ENCODE results near the gene FOXP2. TPM values are rescaled to one million over a fixed set of nuclear protein-coding genes. Genes with fewer than 3 reads are reported as not detected.

Gene FOXP2
- total RNA-seq: 100 to 1,000 TPM in 2 of 4 donors, 10 to 100 TPM in 2; 91.2 to 150 (median 102) TPM
- 1 to 10 TPM; 1.6 to 3.0 (median 2.8) TPM for polyA plus RNA-seq

- H3K36me3 ChIP-seq: no peaks in the 10 kb centered on the region
- no peak for DNase-seq
- 5 to 24% methylated on average over 2 of the region's 2 CpGs for WGBS, 2 donors
- intact Hi-C loops (cut with DNase I): loop anchor here (2.0 to 10.0 kb wide), 3 partner anchors 243 to 1260 kb away; no protein-coding TSS in a partner anchor
- H3K27ac ChIP-seq: peak within 1 kb of the TSS; percentile 79 to 91 (median 85)
- H3K4me1 ChIP-seq: peaks cover 0 to 29% (median 17%) of the 10 kb centered on the region in 4 donors
- no peak for TF ChIP-seq POLR2A (IDR thresholded peaks at IDR 0.05)
- TF ChIP-seq POLR2AphosphoS5 (IDR thresholded peaks at IDR 0.05): peak; percentile 3 to 50 (median 40)
- TF ChIP-seq EP300 (IDR thresholded peaks at IDR 0.05): peak in 1 of 4 donors; percentile 3
- TF ChIP-seq, protein P1, sequence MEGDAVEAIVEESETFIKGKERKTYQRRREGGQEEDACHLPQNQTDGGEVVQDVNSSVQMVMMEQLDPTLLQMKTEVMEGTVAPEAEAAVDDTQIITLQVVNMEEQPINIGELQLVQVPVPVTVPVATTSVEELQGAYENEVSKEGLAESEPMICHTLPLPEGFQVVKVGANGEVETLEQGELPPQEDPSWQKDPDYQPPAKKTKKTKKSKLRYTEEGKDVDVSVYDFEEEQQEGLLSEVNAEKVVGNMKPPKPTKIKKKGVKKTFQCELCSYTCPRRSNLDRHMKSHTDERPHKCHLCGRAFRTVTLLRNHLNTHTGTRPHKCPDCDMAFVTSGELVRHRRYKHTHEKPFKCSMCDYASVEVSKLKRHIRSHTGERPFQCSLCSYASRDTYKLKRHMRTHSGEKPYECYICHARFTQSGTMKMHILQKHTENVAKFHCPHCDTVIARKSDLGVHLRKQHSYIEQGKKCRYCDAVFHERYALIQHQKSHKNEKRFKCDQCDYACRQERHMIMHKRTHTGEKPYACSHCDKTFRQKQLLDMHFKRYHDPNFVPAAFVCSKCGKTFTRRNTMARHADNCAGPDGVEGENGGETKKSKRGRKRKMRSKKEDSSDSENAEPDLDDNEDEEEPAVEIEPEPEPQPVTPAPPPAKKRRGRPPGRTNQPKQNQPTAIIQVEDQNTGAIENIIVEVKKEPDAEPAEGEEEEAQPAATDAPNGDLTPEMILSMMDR (IDR thresholded peaks at IDR 0.05): no peak
- no peaks in the 10 kb centered on the region for H3K9me3 ChIP-seq
- no peaks in the 10 kb centered on the region for H3K27me3 ChIP-seq
- H3K4me3 ChIP-seq: peak within 1 kb of the TSS; percentile 31 to 55 (median 50)
These were observed at the start of gene FOXP2 for GRCh38 chr7:114414156-114415063. Gene FOXP2, plus strand, starts transcription at chr7:114414815. Its CDS starts 11,697 bp downstream, at chr7:114426512.

DNA sequence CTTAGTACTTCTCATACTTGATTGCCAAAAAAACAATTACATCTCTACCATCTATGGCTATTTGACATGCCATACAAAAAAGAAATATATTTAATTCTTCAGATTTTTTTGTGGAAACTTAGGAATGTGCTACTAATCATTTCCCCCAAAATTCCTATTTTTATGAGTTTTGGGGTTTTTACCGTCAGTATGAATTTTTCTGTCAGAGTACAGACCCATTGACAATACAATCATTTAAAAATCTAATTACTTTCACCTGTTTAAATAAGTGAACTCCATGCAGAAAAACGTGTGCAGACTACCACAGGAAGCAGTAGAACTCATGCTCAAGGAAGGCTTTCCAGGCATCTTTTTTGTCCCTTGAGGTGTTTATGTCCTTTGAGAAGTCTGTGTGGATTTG lies 48.8 kb upstream of the FOXP2 start:
- intact Hi-C loops (cut with DNase I): no loop called here
- Histone ChIP-seq H3K4me3 (no peak overlapping the region), H3K36me3 (no peaks in the 10 kb centered on the region), H3K9me3 (no peaks in the 10 kb centered on the region), H3K4me1 (peaks cover 0 to 7% (median 2%) of the 10 kb centered on the region in 4 donors), H3K27ac (no peak overlapping the region), H3K27me3 (no peaks in the 10 kb centered on the region)
- 56 to 71% methylated on average over 2 of the region's 2 CpGs for WGBS, 2 donors
- no peak for DNase-seq
- no peak for TF ChIP-seq POLR2AphosphoS5 (IDR thresholded peaks at IDR 0.05)

DNA sequence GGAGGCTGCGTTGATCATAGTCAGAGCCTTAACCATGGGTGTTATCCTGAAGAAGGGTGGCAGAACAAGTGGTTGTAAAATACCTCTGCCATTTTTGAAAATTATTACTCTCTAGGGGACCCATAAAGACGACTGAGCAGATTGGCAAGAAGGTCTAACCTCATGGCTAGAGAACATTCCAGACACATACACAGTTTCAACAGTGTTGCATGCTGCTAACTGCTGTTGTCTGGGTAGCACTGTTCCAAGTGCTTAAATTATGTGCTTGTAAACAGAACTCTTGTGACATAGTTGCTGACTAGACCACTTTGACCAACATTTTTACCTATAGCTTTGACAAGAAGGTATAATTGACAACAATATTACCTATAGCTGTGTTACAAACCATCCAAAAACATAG lies 46.1 kb upstream of the FOXP2 start:
- H3K9me3 ChIP-seq: no peaks in the 10 kb centered on the region
- no peaks in the 10 kb centered on the region for H3K27me3 ChIP-seq
- no peak overlapping the region for H3K27ac ChIP-seq
- no peak overlapping the region for H3K4me3 ChIP-seq
- peaks cover 0 to 7% (median 2%) of the 10 kb centered on the region in 4 donors for H3K4me1 ChIP-seq
- no peak for TF ChIP-seq POLR2A (IDR thresholded peaks at IDR 0.05)
- TF ChIP-seq, protein P1 (IDR thresholded peaks at IDR 0.05): no peak
- no peak for TF ChIP-seq POLR2AphosphoS5 (IDR thresholded peaks at IDR 0.05)
- no peak for TF ChIP-seq EP300 (IDR thresholded peaks at IDR 0.05)
- intact Hi-C loops (cut with DNase I): no loop called here
- no peak for DNase-seq
- no peaks in the 10 kb centered on the region for H3K36me3 ChIP-seq
- 78 to 86% methylated on average over 2 of the region's 2 CpGs for WGBS, 2 donors

DNA sequence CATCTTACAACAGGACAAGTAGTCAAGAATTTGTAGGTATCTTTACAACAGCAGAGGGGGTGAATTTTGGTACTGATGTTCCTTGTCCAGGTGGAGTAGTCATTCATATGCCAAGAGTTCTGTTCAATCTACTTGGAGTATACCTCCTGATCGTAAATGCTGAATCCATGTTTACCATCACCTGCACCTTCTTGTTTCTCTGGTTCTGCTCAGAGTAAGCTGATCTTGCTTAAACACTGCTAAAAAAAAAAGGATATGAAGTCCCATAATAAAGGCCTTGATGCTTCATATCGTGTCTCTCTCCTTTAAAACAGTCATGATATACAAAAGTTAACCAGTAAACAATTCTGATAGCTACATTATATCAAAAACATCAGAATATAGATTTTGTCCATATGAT lies 45.3 kb upstream of the FOXP2 start:
- DNase-seq: no peak
- WGBS, 2 donors: 73 to 87% methylated on average over 2 of the region's 2 CpGs
- H3K9me3 ChIP-seq: no peaks in the 10 kb centered on the region
- peaks cover 0 to 7% (median under 1%) of the 10 kb centered on the region in 4 donors for H3K4me1 ChIP-seq
- TF ChIP-seq EP300 (IDR thresholded peaks at IDR 0.05): no peak
- TF ChIP-seq, protein P1 (IDR thresholded peaks at IDR 0.05): no peak
- no peak for TF ChIP-seq POLR2AphosphoS5 (IDR thresholded peaks at IDR 0.05)
- no peak for TF ChIP-seq POLR2A (IDR thresholded peaks at IDR 0.05)
- intact Hi-C loops (cut with DNase I): no loop called here
- no peak overlapping the region for H3K4me3 ChIP-seq
- no peaks in the 10 kb centered on the region for H3K36me3 ChIP-seq
- H3K27me3 ChIP-seq: no peaks in the 10 kb centered on the region
- no peak overlapping the region for H3K27ac ChIP-seq

- 87 to 88% methylated on average over 5 of the region's 5 CpGs for WGBS, 2 donors
- no peak for DNase-seq
- no peak overlapping the region for H3K4me3 ChIP-seq
- no peak overlapping the region for H3K27ac ChIP-seq
- no peaks in the 10 kb centered on the region for H3K9me3 ChIP-seq
- H3K36me3 ChIP-seq: no peaks in the 10 kb centered on the region
- intact Hi-C loops (cut with DNase I): no loop called here
- TF ChIP-seq POLR2A (IDR thresholded peaks at IDR 0.05) (no peak), POLR2AphosphoS5 (IDR thresholded peaks at IDR 0.05) (no peak), EP300 (IDR thresholded peaks at IDR 0.05) (no peak)
- TF ChIP-seq, protein P1 (IDR thresholded peaks at IDR 0.05): no peak
- peaks cover 0 to 7% (median 0%) of the 10 kb centered on the region in 4 donors for H3K4me1 ChIP-seq
- no peaks in the 10 kb centered on the region for H3K27me3 ChIP-seq
These were observed 42.0 kb upstream of the FOXP2 start for GRCh38 chr7:114372619-114373018.

Data from sigmoid colon (tissue), 7 donors.